ENCODE measurements around the gene FBXW10B.

DNA sequence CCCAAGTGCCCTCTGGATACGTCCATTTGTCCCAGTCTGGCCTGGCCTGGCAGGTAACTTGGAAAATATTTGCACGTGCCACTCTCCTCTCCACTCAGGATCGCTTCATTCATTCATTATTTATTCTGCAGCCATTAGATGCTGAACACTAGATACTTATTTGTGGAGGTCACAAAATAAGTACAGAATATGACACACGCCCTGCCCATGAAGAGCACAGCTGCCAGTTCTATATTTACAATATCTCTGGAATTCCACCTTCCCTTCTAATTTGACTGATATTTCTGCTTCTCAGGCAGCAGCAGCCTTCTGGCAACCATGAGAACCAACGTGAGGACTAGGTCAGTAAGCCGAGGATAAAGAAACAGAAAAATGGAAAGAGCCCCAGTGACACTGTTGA, 43.7 kb upstream of the FBXW10B start:
- TF ChIP-seq REST (IDR thresholded peaks at IDR 0.05; ENCODE audit: borderline replicate concordance) (no peak), RAD21 (conservative IDR thresholded peaks at IDR 0.05) (no peak), CTCF (IDR thresholded peaks at IDR 0.05; ENCODE audit: poor library complexity, severe bottlenecking) (no peak), EP300 (conservative IDR thresholded peaks at IDR 0.05; ENCODE audit: poor library complexity, severe bottlenecking) (no peak), TAF1 (IDR thresholded peaks at IDR 0.05; ENCODE audit: low read depth) (no peak), POLR2AphosphoS5 (IDR thresholded peaks at IDR 0.05) (no peak), EZH2 (IDR thresholded peaks at IDR 0.05; ENCODE audit: borderline replicate concordance, insufficient read depth, low read length, poor library complexity, severe bottlenecking) (no peak)
